Panc1 (cell line): Measurements from ENCODE around the gene KAZN. TPM values are rescaled to one million over a fixed set of nuclear protein-coding genes. Genes with fewer than 3 reads are reported as not detected.

Experiments
- ATAC-seq: fragments of 200-7000 bp; cut with Tn5 transposase; 2 replicates; pipeline ENCODE4 v1.9.1; 2020; ENCODE audit warnings: mild to moderate bottlenecking, moderate library complexity
- BruUV-seq: library from RNA; stranded (reverse); fragments of 400-500 nt; replicated peaks from 2 replicates; lab custom pipeline; 2021; lab: Mats Ljungman, UMichigan
- CTCF ChIA-PET: fragments of 300-600 bp; sonication (Branson Sonifier 250); formaldehyde crosslinking; loops from one replicate; lab custom pipeline; 2022; ENCODE audit warnings: antibody characterized with exemption; lab: Charles Lee
- POLR2A ChIA-PET: fragments of 300-600 bp; sonication (Branson Sonifier 250); formaldehyde crosslinking; loops from one replicate; lab custom pipeline; 2022; ENCODE audit warnings: antibody characterized with exemption; lab: Charles Lee
- DNase-seq: peaks from one replicate; pipeline ENCODE4 v3.0.0-alpha.2; 2010; ENCODE audit warnings: low read depth, low spot score
- H3K27ac ChIP-seq: 2 replicates; pipeline ENCODE4 v1.5.1; 2011; ENCODE audit warnings: mild to moderate bottlenecking, low read length, inconsistent platforms
- H3K27me3 ChIP-seq: fragments of 200-500 bp; sonication (Bioruptor generic); 2 replicates; pipeline ENCODE4 v1.6.0; 2014; ENCODE audit warnings: low read length, inconsistent platforms; ENCODE audit not compliant: control insufficient read depth, insufficient read depth
- H3K36me3 ChIP-seq: fragments of 200-500 bp; sonication (Bioruptor generic); 2 replicates; pipeline ENCODE4 v1.5.1; 2014; ENCODE audit warnings: inconsistent platforms, mild to moderate bottlenecking, low read length, moderate library complexity; ENCODE audit not compliant: control insufficient read depth, insufficient read depth
- H3K4me1 ChIP-seq: 2 replicates; pipeline ENCODE4 v1.5.1; 2011; ENCODE audit warnings: inconsistent platforms, mild to moderate bottlenecking, low read length, moderate library complexity; ENCODE audit not compliant: control insufficient read depth, insufficient read depth
- H3K4me3 ChIP-seq, 2 experiments: 2 replicates each; pipeline ENCODE4 v1.5.1; 2011 to 2012; ENCODE audit warnings: low read depth in 2 of 2, low read length in 2 of 2, mild to moderate bottlenecking in 2 of 2, inconsistent platforms in 1 of 2, moderate library complexity in 1 of 2
- H3K9me3 ChIP-seq: fragments of 200-500 bp; sonication (Bioruptor generic); 2 replicates; pipeline ENCODE4 v1.5.1; 2014; ENCODE audit warnings: low read depth, mild to moderate bottlenecking, inconsistent platforms, low read length, moderate library complexity; ENCODE audit not compliant: control insufficient read depth, insufficient read depth
- POLR2AphosphoS5 ChIP-seq: IDR thresholded peaks from 2 replicates; pipeline ENCODE4 v1.6.1; 2012; ENCODE audit warnings: mild to moderate bottlenecking, low read depth, low read length, moderate library complexity
- SIN3A ChIP-seq: IDR thresholded peaks from 2 replicates; pipeline ENCODE4 v1.6.1; 2012; ENCODE audit warnings: low read depth, mild to moderate bottlenecking, low read length, moderate library complexity, borderline replicate concordance; ENCODE audit not compliant: insufficient read depth
- TCF7L2 ChIP-seq: IDR thresholded peaks from 2 replicates; pipeline ENCODE4 v1.6.1; 2011; ENCODE audit warnings: mild to moderate bottlenecking, low read depth, low read length, inconsistent platforms
- in situ Hi-C: cut with HindIII; loops from 2 replicates; pipeline ENCODE4 v1.10.0; 2016; ENCODE audit warnings: low sequenced_read_pairs, low pct_unique_long_range_greater_than_20kb
- intact Hi-C: fragments of 100-400 bp; cut with micrococcal nuclease; formaldehyde crosslinking; loops from one replicate; pipeline ENCODE4 v1.10.0; 2022; ENCODE audit not compliant: unreplicated experiment
- total RNA-seq: library from RNA; stranded (reverse); gene quantifications from one replicate; pipeline ENCODE4 v1.2.1, GENCODE V29; 2021; ENCODE audit not compliant: unreplicated experiment
- TF ChIP-seq, protein P1 (sequence below): fragments of 450-650 bp; IDR thresholded peaks from 2 replicates; pipeline ENCODE4 v1.5.1; 2017; ENCODE audit warnings: mild to moderate bottlenecking
- TF ChIP-seq, protein P2 (sequence below), 2 experiments: IDR thresholded peaks; 2 replicates each; pipeline ENCODE4 v1.6.1; 2011 to 2012; ENCODE audit warnings: low read depth in 2 of 2, control low read depth in 1 of 2, low read length in 1 of 2, mild to moderate bottlenecking in 1 of 2, moderate library complexity in 1 of 2; ENCODE audit not compliant: insufficient read depth in 1 of 2

Gene KAZN
- total RNA-seq, 1 experiment from 2014 or later = 6.6 TPM

DNA sequence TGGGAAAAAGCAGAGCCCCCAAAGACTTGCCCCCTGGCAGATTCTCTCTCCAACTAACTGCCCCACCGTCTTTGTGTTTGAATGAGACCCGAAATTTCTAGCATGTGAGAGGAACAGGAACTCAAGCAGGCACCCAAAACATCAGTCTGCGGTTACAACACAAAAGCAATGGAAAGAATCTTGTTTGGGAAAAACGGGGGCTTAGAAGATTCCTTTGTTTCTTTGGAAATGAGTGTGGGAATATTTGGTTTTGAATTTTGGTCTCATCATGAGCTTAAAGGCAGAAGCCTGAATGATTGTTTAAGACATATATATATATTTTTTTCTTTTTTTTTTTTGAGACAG lies 366.2 kb downstream of the KAZN start:
- H3K4me3 ChIP-seq = no peak overlapping the region
- H3K9me3 ChIP-seq = no peaks in the 10 kb centered on the region
- intact Hi-C loops (no loop called here), in situ Hi-C loops (no loop called here)
- no TSS peak for BruUV-seq
- TF ChIP-seq TCF7L2 (no peak), POLR2AphosphoS5 (no peak), SIN3A (no peak)
- TF ChIP-seq, protein P1, sequence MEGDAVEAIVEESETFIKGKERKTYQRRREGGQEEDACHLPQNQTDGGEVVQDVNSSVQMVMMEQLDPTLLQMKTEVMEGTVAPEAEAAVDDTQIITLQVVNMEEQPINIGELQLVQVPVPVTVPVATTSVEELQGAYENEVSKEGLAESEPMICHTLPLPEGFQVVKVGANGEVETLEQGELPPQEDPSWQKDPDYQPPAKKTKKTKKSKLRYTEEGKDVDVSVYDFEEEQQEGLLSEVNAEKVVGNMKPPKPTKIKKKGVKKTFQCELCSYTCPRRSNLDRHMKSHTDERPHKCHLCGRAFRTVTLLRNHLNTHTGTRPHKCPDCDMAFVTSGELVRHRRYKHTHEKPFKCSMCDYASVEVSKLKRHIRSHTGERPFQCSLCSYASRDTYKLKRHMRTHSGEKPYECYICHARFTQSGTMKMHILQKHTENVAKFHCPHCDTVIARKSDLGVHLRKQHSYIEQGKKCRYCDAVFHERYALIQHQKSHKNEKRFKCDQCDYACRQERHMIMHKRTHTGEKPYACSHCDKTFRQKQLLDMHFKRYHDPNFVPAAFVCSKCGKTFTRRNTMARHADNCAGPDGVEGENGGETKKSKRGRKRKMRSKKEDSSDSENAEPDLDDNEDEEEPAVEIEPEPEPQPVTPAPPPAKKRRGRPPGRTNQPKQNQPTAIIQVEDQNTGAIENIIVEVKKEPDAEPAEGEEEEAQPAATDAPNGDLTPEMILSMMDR = no peak
- TF ChIP-seq, protein P2, sequence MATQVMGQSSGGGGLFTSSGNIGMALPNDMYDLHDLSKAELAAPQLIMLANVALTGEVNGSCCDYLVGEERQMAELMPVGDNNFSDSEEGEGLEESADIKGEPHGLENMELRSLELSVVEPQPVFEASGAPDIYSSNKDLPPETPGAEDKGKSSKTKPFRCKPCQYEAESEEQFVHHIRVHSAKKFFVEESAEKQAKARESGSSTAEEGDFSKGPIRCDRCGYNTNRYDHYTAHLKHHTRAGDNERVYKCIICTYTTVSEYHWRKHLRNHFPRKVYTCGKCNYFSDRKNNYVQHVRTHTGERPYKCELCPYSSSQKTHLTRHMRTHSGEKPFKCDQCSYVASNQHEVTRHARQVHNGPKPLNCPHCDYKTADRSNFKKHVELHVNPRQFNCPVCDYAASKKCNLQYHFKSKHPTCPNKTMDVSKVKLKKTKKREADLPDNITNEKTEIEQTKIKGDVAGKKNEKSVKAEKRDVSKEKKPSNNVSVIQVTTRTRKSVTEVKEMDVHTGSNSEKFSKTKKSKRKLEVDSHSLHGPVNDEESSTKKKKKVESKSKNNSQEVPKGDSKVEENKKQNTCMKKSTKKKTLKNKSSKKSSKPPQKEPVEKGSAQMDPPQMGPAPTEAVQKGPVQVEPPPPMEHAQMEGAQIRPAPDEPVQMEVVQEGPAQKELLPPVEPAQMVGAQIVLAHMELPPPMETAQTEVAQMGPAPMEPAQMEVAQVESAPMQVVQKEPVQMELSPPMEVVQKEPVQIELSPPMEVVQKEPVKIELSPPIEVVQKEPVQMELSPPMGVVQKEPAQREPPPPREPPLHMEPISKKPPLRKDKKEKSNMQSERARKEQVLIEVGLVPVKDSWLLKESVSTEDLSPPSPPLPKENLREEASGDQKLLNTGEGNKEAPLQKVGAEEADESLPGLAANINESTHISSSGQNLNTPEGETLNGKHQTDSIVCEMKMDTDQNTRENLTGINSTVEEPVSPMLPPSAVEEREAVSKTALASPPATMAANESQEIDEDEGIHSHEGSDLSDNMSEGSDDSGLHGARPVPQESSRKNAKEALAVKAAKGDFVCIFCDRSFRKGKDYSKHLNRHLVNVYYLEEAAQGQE (IDR thresholded peaks at IDR 0.05; ENCODE audit: insufficient read depth in 1 of 2, low read depth in 2 of 2, low read length in 1 of 2) = no peak
- H3K4me1 ChIP-seq = no peaks in the 10 kb centered on the region
- ATAC-seq (no peak), DNase-seq (no peak)
- ChIA-PET CTCF (no interaction called here), POLR2A (no interaction called here)
- no peaks in the 10 kb centered on the region for H3K27me3 ChIP-seq
- H3K36me3 ChIP-seq = no peaks in the 10 kb centered on the region
- no peak overlapping the region for H3K27ac ChIP-seq

DNA sequence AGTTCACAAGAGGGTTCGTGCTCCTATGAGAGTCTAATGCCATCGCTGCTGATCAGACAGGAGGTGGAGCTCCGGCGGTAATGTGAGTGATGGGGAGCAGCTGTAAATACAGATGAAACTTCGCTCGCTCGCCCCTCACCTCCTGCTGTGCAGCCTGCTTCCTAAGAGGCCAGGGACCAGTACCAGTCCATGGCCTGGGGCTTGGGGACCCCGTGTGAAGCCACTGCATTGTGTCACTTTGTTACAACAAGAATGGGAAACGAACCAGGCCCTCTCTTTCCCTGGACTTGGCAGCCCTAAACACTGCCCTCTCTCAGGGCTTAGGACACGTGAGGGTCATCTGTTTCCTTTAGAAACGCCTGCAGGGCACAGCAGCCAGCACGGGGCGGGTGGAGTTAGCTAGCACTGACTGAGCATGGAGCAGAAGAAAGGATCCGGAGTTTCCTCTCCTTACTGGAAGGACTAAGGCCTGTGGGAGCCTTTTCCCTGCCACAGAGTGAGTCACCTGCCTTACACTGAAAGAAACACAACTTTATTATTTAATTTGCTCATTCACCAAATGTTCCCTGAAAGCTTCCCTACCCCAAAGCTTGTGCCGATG lies 369.9 kb downstream of the KAZN start:
- BruUV-seq = no TSS peak
- no peaks in the 10 kb centered on the region for H3K9me3 ChIP-seq
- no peak overlapping the region for H3K27ac ChIP-seq
- ChIA-PET POLR2A (no interaction called here), CTCF (no interaction called here)
- H3K36me3 ChIP-seq = no peaks in the 10 kb centered on the region
- in situ Hi-C loops (no loop called here), intact Hi-C loops (no loop called here)
- no peak for TF ChIP-seq POLR2AphosphoS5
- no peak for TF ChIP-seq SIN3A
- ATAC-seq = peak; percentile 53; the same call in 1 of the 2 replicates
- no peak for DNase-seq
- H3K27me3 ChIP-seq = no peaks in the 10 kb centered on the region
- H3K4me3 ChIP-seq = no peak overlapping the region
- no peaks in the 10 kb centered on the region; the same call in 1 of the 2 replicates for H3K4me1 ChIP-seq

DNA sequence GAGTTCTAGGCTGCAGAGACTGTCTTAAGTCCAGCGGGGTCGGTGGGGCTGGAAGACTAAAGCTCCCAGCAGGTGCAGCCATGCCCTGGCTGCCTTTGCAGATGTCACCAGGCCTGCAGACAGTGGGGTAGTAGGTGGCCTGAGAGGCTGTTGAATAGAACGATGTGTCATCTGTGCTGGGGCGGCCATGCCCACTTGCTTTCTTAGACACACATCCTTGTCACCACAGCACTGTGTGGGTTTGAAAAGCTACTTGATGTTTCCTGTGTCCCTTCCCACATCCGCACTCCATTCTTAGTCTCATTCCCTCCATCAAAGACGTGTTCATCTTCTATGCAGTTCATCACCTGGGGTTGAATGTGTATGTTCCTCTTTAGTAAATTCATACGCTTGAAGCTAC lies 370.5 kb downstream of the KAZN start:
- Histone ChIP-seq H3K27ac (no peak overlapping the region), H3K27me3 (no peaks in the 10 kb centered on the region), H3K9me3 (peaks cover 5% of the 10 kb centered on the region; the same call in 1 of the 2 replicates), H3K4me3 (no peak overlapping the region), H3K36me3 (no peaks in the 10 kb centered on the region), H3K4me1 (no peaks in the 10 kb centered on the region; the same call in 1 of the 2 replicates)
- TF ChIP-seq, protein P2 (IDR thresholded peaks at IDR 0.05; ENCODE audit: insufficient read depth in 1 of 2, low read depth in 2 of 2, low read length in 1 of 2) = no peak
- TF ChIP-seq POLR2AphosphoS5 = no peak
- no peak for TF ChIP-seq TCF7L2
- TF ChIP-seq, protein P1 = no peak
- no peak for TF ChIP-seq SIN3A
- ChIA-PET POLR2A (no interaction called here), CTCF (interaction anchor here (0.7 kb wide), 1 partner anchor 121 kb away, joined by 4 read pairs; no protein-coding TSS in a partner anchor)
- intact Hi-C loops (no loop called here), in situ Hi-C loops (no loop called here)
- no peak for ATAC-seq
- no peak for DNase-seq
- BruUV-seq = no TSS peak
